Lung (tissue), 12 donors: ENCODE measurements around the gene HMGXB3. TPM values are rescaled to one million over a fixed set of nuclear protein-coding genes. Genes with fewer than 3 reads are reported as not detected.
"Not testable (repeated sequence)": the region's sequence is repeated elsewhere in the genome, so short reads cannot be mapped to it uniquely, and the experiment has no call there.

Experiments
- ATAC-seq: fragments of 200-7000 bp; cut with Tn5 transposase; one replicate; pipeline ENCODE4 v1.9.1; 2020; ENCODE audit warnings: moderate number of reproducible peaks; ENCODE audit not compliant: insufficient read depth, low FRiP score
- DNase-seq, 3 donors: peaks; one replicate each; pipeline ENCODE4 v3.0.0-alpha.2; 2013 to 2017
- H3K27ac ChIP-seq, 2 donors: one replicate each; pipeline ENCODE4 v1.5.1; 2013; ENCODE audit warnings: mild to moderate bottlenecking in 2 of 2, moderate library complexity in 2 of 2, control low read depth in 1 of 2, inconsistent platforms in 1 of 2, low read depth in 1 of 2, low read length in 1 of 2
- H3K27me3 ChIP-seq, 3 donors: one replicate each; pipeline ENCODE4 v1.5.1; 2013; ENCODE audit warnings: low read length in 2 of 3; ENCODE audit not compliant: control insufficient read depth in 3 of 3, insufficient read depth in 3 of 3
- H3K36me3 ChIP-seq, 4 donors: one replicate each; pipeline ENCODE4 v1.5.1; 2013; ENCODE audit warnings: low read length in 4 of 4, mild to moderate bottlenecking in 1 of 4, moderate library complexity in 1 of 4; ENCODE audit not compliant: control insufficient read depth in 4 of 4, insufficient read depth in 4 of 4
- H3K4me1 ChIP-seq, 5 donors: one replicate each; pipeline ENCODE4 v1.5.1; 2013; ENCODE audit warnings: low read length in 5 of 5, mild to moderate bottlenecking in 2 of 5, moderate library complexity in 1 of 5; ENCODE audit not compliant: control insufficient read depth in 5 of 5, insufficient read depth in 5 of 5
- H3K4me3 ChIP-seq: one replicate; pipeline ENCODE4 v1.5.1; 2013; ENCODE audit warnings: mild to moderate bottlenecking, control low read depth, moderate library complexity
- H3K9ac ChIP-seq, 2 donors: one replicate each; pipeline ENCODE4 v1.5.1; 2013; ENCODE audit warnings: low read length in 2 of 2, control low read depth in 1 of 2; ENCODE audit not compliant: insufficient read depth in 1 of 2
- H3K9me3 ChIP-seq, 4 donors: one replicate each; pipeline ENCODE4 v1.5.1; 2013; ENCODE audit warnings: low read length in 3 of 4, mild to moderate bottlenecking in 1 of 4, moderate library complexity in 1 of 4; ENCODE audit not compliant: control insufficient read depth in 4 of 4, insufficient read depth in 3 of 4
- CTCF ChIP-seq: IDR thresholded peaks from 2 replicates; pipeline ENCODE4 v1.5.1; 2012; ENCODE audit warnings: mild to moderate bottlenecking; ENCODE audit errors: control extremely low read depth, extremely low read depth
- WGBS, 2 donors: extraction: QIAGEN DNeasy Blood & Tissue Kit; methylation state at CpG; one replicate each; pipeline ENCODE4 v1.1.7; 2013; 5-methylcytosine and 5-hydroxymethylcytosine counted together
- polyA plus RNA-seq, 2 donors: library from polyadenylated mRNA; stranded (reverse); fragments of 200-250 nt; gene quantifications; one replicate each; pipeline ENCODE4 v1.2.1, GENCODE V29; 2013
- total RNA-seq, 2 donors: library from RNA; depleted of rRNA in 1 of 2; stranded (reverse); fragments of >200 nt in 1 of 2; gene quantifications; one replicate each; pipeline ENCODE4 v1.2.1, GENCODE V29; 2014 to 2021
- donor health status: control.
- donor health status: control.
- donor health status: Bipolar disorder and iron deficiency.
- donor health status: healthy.
- donor health status: DM: yes; HTN: yes; CAD: no.

The HMGXB3 gene
- total and polyA plus RNA-seq, 4 donors: 22.3 to 42.3 (median 30.8) TPM

- Histone ChIP-seq H3K4me3 (no peak overlapping the region), H3K27ac (no peak overlapping the region), H3K9ac (no peak overlapping the region), H3K4me1 (peaks cover 4 to 15% (median 8%) of the 10 kb centered on the region in 5 donors), H3K9me3 (peaks cover 0 to 3% (median 0%) of the 10 kb centered on the region in 4 donors), H3K27me3 (no peaks in the 10 kb centered on the region), H3K36me3 (peaks cover 30 to 58% (median 41%) of the 10 kb centered on the region in 4 donors)
- WGBS, 2 donors: 71 to 92% methylated on average over 7 of the region's 7 CpGs
- no peak for TF ChIP-seq CTCF
- ATAC-seq (no peak), DNase-seq (peak in 1 of 3 donors; percentile 6)
Observed at GRCh38 chr5:150044712-150045111, 44.2 kb downstream of the HMGXB3 start.

- H3K9ac ChIP-seq: no peak overlapping the region
- peaks cover 32 to 64% (median 47%) of the 10 kb centered on the region in 4 donors for H3K36me3 ChIP-seq
- WGBS, 2 donors: 90 to 92% methylated on average over 6 of the region's 6 CpGs
- no peak for ATAC-seq
- no peak for TF ChIP-seq CTCF
- H3K4me3 ChIP-seq: no peak overlapping the region
- H3K27ac ChIP-seq: no peak overlapping the region
- peaks cover 4 to 15% (median 8%) of the 10 kb centered on the region in 5 donors for H3K4me1 ChIP-seq
- peaks cover 0 to 3% (median 0%) of the 10 kb centered on the region in 4 donors for H3K9me3 ChIP-seq
- DNase-seq: no peak
- no peaks in the 10 kb centered on the region for H3K27me3 ChIP-seq
Observed at GRCh38 chr5:150045549-150045948, 45.0 kb downstream of the HMGXB3 start.

- H3K9ac ChIP-seq: no peak overlapping the region
- 72 to 92% methylated on average over 6 of the region's 6 CpGs for WGBS, 2 donors
Observed at GRCh38 chr5:150046031-150046430, 45.5 kb downstream of the HMGXB3 start.

GRCh38 chr5:150050172-150050811, 49.8 kb downstream of the HMGXB3 start:
- peaks cover 25 to 79% (median 56%) of the 10 kb centered on the region in 4 donors for H3K36me3 ChIP-seq
- H3K27me3 ChIP-seq: not testable (repeated sequence)

More at GRCh38 chr5:150046031-150046430, 45.5 kb downstream of the HMGXB3 start:
- Histone ChIP-seq H3K4me3 (no peak overlapping the region), H3K9me3 (peaks cover 0 to 3% (median 0%) of the 10 kb centered on the region in 4 donors), H3K36me3 (peaks cover 27 to 65% (median 47%) of the 10 kb centered on the region in 4 donors), H3K27me3 (no peaks in the 10 kb centered on the region), H3K4me1 (peaks cover 4 to 15% (median 8%) of the 10 kb centered on the region in 5 donors), H3K27ac (no peak overlapping the region)
- DNase-seq: no peak
- TF ChIP-seq CTCF: no peak
- ATAC-seq: no peak

More at GRCh38 chr5:150050172-150050811, 49.8 kb downstream of the HMGXB3 start:
- ATAC-seq, H3K4me3 ChIP-seq, DNase-seq, H3K9ac ChIP-seq, H3K4me1 ChIP-seq, H3K27ac ChIP-seq, H3K9me3 ChIP-seq: not testable (repeated sequence)
- 92 to 93% methylated on average over 14 of the region's 14 CpGs for WGBS, 2 donors
